H9 (cell line): ENCODE measurements around the gene TUBGCP6. TPM values are rescaled to one million over a fixed set of nuclear protein-coding genes. Genes with fewer than 3 reads are reported as not detected.

ENCODE experiments used
- DNase-seq: peaks from one replicate; pipeline ENCODE4 v3.0.0-alpha.2; 2017
- H2AFZ ChIP-seq: one replicate; pipeline ENCODE4 v1.6.1; 2013; ENCODE audit warnings: mild to moderate bottlenecking, low read length, control low read depth, moderate library complexity
- H2AK5ac ChIP-seq: 2 replicates; pipeline ENCODE4 v1.6.1; 2013; ENCODE audit warnings: low read length, control low read depth, mixed read lengths; ENCODE audit not compliant: insufficient read length
- H2BK120ac ChIP-seq: one replicate; pipeline ENCODE4 v1.6.1; 2013; ENCODE audit warnings: low read depth, mild to moderate bottlenecking, low read length, control low read depth, inconsistent platforms; ENCODE audit not compliant: poor library complexity, severe bottlenecking
- H2BK12ac ChIP-seq: 2 replicates; pipeline ENCODE4 v1.6.1; 2013; ENCODE audit warnings: low read length, control low read depth, mixed read lengths, low read depth; ENCODE audit not compliant: insufficient read length
- H2BK15ac ChIP-seq: 2 replicates; pipeline ENCODE4 v1.6.1; 2013; ENCODE audit warnings: low read depth, low read length, control low read depth
- H2BK20ac ChIP-seq: one replicate; pipeline ENCODE4 v1.6.1; 2013; ENCODE audit warnings: low read depth, mild to moderate bottlenecking, low read length, control low read depth, inconsistent platforms; ENCODE audit not compliant: poor library complexity, severe bottlenecking
- H2BK5ac ChIP-seq: 2 replicates; pipeline ENCODE4 v1.6.1; 2013; ENCODE audit warnings: low read length, control low read depth, mixed read lengths; ENCODE audit not compliant: insufficient read length
- H3K14ac ChIP-seq: 2 replicates; pipeline ENCODE4 v1.6.1; 2013; ENCODE audit warnings: low read length, control low read depth; ENCODE audit not compliant: insufficient read depth
- H3K18ac ChIP-seq: 2 replicates; pipeline ENCODE4 v1.6.1; 2013; ENCODE audit warnings: low read depth, mild to moderate bottlenecking, mixed read lengths, low read length, control low read depth; ENCODE audit not compliant: insufficient read length
- H3K23ac ChIP-seq: 2 replicates; pipeline ENCODE4 v1.6.1; 2013; ENCODE audit warnings: low read length, control low read depth, mixed read lengths, low read depth; ENCODE audit not compliant: insufficient read length
- H3K23me2 ChIP-seq: 2 replicates; pipeline ENCODE4 v1.6.1; 2013; ENCODE audit warnings: low read depth, mild to moderate bottlenecking, mixed read lengths, low read length, control low read depth; ENCODE audit not compliant: insufficient read length, poor library complexity, severe bottlenecking
- H3K27ac ChIP-seq: 2 replicates; pipeline ENCODE4 v1.5.1; 2013; ENCODE audit warnings: low read length, control low read depth, mixed read lengths, low read depth; ENCODE audit not compliant: insufficient read length
- H3K27me3 ChIP-seq: 2 replicates; pipeline ENCODE4 v1.6.1; 2013; ENCODE audit warnings: low read length, control low read depth, inconsistent platforms; ENCODE audit not compliant: insufficient read depth
- H3K4ac ChIP-seq: 2 replicates; pipeline ENCODE4 v1.6.1; 2013; ENCODE audit warnings: low read depth, mild to moderate bottlenecking, control low read depth, inconsistent platforms, low read length, moderate library complexity
- H3K4me1 ChIP-seq: 2 replicates; pipeline ENCODE4 v1.6.1; 2013; ENCODE audit warnings: low read length, control low read depth, inconsistent platforms; ENCODE audit not compliant: insufficient read depth
- H3K4me2 ChIP-seq: 2 replicates; pipeline ENCODE4 v1.6.1; 2013; ENCODE audit warnings: low read length, control low read depth, mixed read lengths; ENCODE audit not compliant: insufficient read length, insufficient read depth
- H3K56ac ChIP-seq: 2 replicates; pipeline ENCODE4 v1.6.1; 2013; ENCODE audit warnings: low read depth, mild to moderate bottlenecking, mixed read lengths, low read length, control low read depth; ENCODE audit not compliant: insufficient read length
- H3K79me1 ChIP-seq: 2 replicates; pipeline ENCODE4 v1.6.1; 2013; ENCODE audit warnings: low read depth, mild to moderate bottlenecking, moderate library complexity, low read length, control low read depth, inconsistent platforms; ENCODE audit not compliant: insufficient read depth, poor library complexity, severe bottlenecking
- H3K79me2 ChIP-seq: 2 replicates; pipeline ENCODE4 v1.6.1; 2013; ENCODE audit warnings: low read length, control low read depth, inconsistent platforms; ENCODE audit not compliant: insufficient read depth
- H3K9ac ChIP-seq: 2 replicates; pipeline ENCODE4 v1.6.1; 2013; ENCODE audit warnings: low read length, control low read depth, mixed read lengths; ENCODE audit not compliant: insufficient read length; ENCODE audit errors: extremely low read depth
- H3K9me3 ChIP-seq: one replicate; pipeline ENCODE4 v1.6.1; 2013; ENCODE audit warnings: low read depth, low read length, inconsistent platforms; ENCODE audit not compliant: control insufficient read depth
- H3T11ph ChIP-seq: one replicate; pipeline ENCODE4 v1.6.1; 2013; ENCODE audit warnings: mild to moderate bottlenecking, low read length, control low read depth, inconsistent platforms
- H4K20me1 ChIP-seq: one replicate; pipeline ENCODE4 v1.6.1; 2013; ENCODE audit not compliant: control insufficient read depth, insufficient read length, insufficient read depth
- H4K5ac ChIP-seq: 2 replicates; pipeline ENCODE4 v1.6.1; 2013; ENCODE audit warnings: low read depth, mild to moderate bottlenecking, mixed read lengths, low read length, control low read depth; ENCODE audit not compliant: insufficient read length
- H4K8ac ChIP-seq: replicated peaks from 2 replicates; pipeline ENCODE4 v1.6.1; 2013; ENCODE audit warnings: low read length, control low read depth, mixed read lengths, low read depth; ENCODE audit not compliant: insufficient read length
- H4K91ac ChIP-seq: 2 replicates; pipeline ENCODE4 v1.6.1; 2013; ENCODE audit warnings: low read depth, mild to moderate bottlenecking, moderate library complexity, mixed read lengths, low read length, control low read depth; ENCODE audit not compliant: insufficient read length
- H3K27ac Mint-ChIP-seq, 3 experiments: 2 replicates in 2 of 3; 3 replicates in 1 of 3; pipeline ENCODE4 v1.8.0; 2020 to 2021; ENCODE audit warnings: mixed read lengths in 3 of 3, mild to moderate bottlenecking in 1 of 3, moderate library complexity in 1 of 3
- H3K27me3 Mint-ChIP-seq: 2 replicates; pipeline ENCODE4 v1.8.0; 2021; ENCODE audit warnings: low read depth, mild to moderate bottlenecking, moderate library complexity, mixed read lengths
- H3K36me3 Mint-ChIP-seq, 3 experiments: 2 replicates in 2 of 3; 3 replicates in 1 of 3; pipeline ENCODE4 v1.8.0; 2020 to 2021; ENCODE audit warnings: low read depth in 3 of 3, mixed read lengths in 3 of 3; ENCODE audit not compliant: insufficient read depth in 1 of 3
- H3K4me1 Mint-ChIP-seq, 2 experiments: 2 replicates each; pipeline ENCODE4 v1.8.0; 2020; ENCODE audit warnings: mixed read lengths in 2 of 2
- H3K4me3 Mint-ChIP-seq, 2 experiments: 2 replicates in 1 of 2; 3 replicates in 1 of 2; pipeline ENCODE4 v1.8.0; 2020 to 2021; ENCODE audit warnings: mild to moderate bottlenecking in 2 of 2, mixed read lengths in 2 of 2, moderate library complexity in 1 of 2
- H3K9me3 Mint-ChIP-seq, 2 experiments: 2 replicates in 1 of 2; 3 replicates in 1 of 2; pipeline ENCODE4 v1.8.0; 2020; ENCODE audit warnings: mild to moderate bottlenecking in 2 of 2, mixed read lengths in 2 of 2, moderate library complexity in 1 of 2
- WGBS: extraction: QIAGEN DNeasy Blood & Tissue Kit; methylation state at CpG from one replicate; pipeline ENCODE4 v1.1.7; 2013; ENCODE audit warnings: missing lambda C conversion rate, low lambda C conversion rate, mixed read lengths; ENCODE audit not compliant: insufficient read length; ENCODE audit errors: extremely low coverage; 5-methylcytosine and 5-hydroxymethylcytosine counted together
- total RNA-seq: library from RNA; stranded (reverse); gene quantifications from 2 replicates; pipeline ENCODE4 v1.2.1, GENCODE V29; 2021
- TF ChIP-seq, protein P1 (sequence below): fragments of 200-600 bp; sonication (generic); conservative IDR thresholded peaks from 3 replicates; pipeline ENCODE4 v1.8.0; 2021; ENCODE audit warnings: antibody characterized with exemption, mild to moderate bottlenecking

Gene TUBGCP6
- total RNA-seq, 1 experiment from 2014 or later = 29.0 TPM

DNA sequence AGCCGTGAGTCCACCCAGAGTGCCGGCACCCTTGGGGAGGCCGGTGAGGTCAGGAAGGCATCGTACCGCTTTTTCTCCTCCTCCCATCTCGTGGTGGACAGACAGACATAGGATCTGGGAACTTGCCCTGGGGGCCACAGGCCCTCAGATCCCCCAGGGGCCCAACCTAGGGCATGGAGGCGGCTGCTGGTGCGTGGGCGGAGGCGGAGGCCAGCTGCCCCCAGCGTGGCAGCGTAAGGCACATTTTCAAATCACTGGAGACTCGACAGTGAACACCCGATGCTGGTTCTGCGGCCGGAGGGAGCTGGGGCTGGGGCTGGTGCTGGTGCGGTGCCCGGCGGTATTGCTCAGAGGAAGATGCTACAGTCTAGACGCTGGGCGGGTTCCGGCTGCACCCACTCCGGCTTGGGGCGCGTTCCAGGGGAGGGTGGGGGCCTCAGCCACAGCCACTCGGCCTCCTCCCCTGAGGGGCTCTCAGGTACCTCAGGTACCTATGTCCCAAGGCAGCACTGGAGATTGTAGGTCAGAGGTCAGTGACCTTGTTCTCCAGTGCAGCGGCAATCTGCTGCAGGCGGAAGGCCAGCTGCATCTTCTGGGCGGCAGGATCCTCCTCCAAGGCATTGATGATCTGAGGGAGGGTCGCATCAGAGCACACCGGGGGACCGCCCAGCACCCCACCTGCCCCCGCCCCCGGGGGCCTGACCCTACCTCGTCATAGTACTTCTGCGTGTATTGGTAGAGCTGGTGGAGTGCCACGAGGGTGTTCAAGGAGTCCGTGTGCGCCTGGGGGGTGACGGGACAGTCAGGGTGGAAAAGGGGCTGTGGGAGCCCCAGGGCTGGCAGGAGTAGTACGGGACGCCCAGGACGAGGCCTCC lies 30.6 kb upstream of the TUBGCP6 start:
- Histone ChIP-seq H3K23me2 (peaks cover 5% of the 10 kb centered on the region), H4K91ac (no peak overlapping the region), H3K27me3 (no peaks in the 10 kb centered on the region; the same call in 1 of the 2 replicates), H3K56ac (no peak overlapping the region), H3K18ac (no peak overlapping the region), H3K79me1 (no peaks in the 10 kb centered on the region), H3K4me2 (no peak overlapping the region), H2AK5ac (no peak overlapping the region), H3K14ac (no peak overlapping the region), H3K4me1 (no peaks in the 10 kb centered on the region), H3K27ac (no peak overlapping the region), H2AFZ (no peak overlapping the region), H3K23ac (no peak overlapping the region), H2BK120ac (no peak overlapping the region), H4K20me1 (no peaks in the 10 kb centered on the region), H3K4ac (no peak overlapping the region), H4K5ac (no peak overlapping the region), H3K79me2 (no peaks in the 10 kb centered on the region), H2BK15ac (no peak overlapping the region), H4K8ac (no peak overlapping the region), H2BK20ac (no peak overlapping the region), H3T11ph (no peak overlapping the region), H3K9me3 (no peaks in the 10 kb centered on the region), H2BK5ac (no peak overlapping the region), H3K9ac (no peak overlapping the region), H2BK12ac (no peak overlapping the region)
- no peak overlapping the region for H3K27ac Mint-ChIP-seq
- peaks cover 17% of the 10 kb centered on the region for H3K27me3 Mint-ChIP-seq
- WGBS = no CpG with 5 or more reads among the region's 43 CpGs
- H3K4me3 Mint-ChIP-seq = no peak overlapping the region
- no peak for DNase-seq
- H3K9me3 Mint-ChIP-seq = peaks cover 8 to 13% of the 10 kb centered on the region in 2 experiments
- H3K4me1 Mint-ChIP-seq = peaks cover 2 to 8% of the 10 kb centered on the region in 2 experiments; a peak in 1 of 4 replicates
- peaks cover 33 to 54% (median 50%) of the 10 kb centered on the region in 3 experiments for H3K36me3 Mint-ChIP-seq
- TF ChIP-seq, protein P1, sequence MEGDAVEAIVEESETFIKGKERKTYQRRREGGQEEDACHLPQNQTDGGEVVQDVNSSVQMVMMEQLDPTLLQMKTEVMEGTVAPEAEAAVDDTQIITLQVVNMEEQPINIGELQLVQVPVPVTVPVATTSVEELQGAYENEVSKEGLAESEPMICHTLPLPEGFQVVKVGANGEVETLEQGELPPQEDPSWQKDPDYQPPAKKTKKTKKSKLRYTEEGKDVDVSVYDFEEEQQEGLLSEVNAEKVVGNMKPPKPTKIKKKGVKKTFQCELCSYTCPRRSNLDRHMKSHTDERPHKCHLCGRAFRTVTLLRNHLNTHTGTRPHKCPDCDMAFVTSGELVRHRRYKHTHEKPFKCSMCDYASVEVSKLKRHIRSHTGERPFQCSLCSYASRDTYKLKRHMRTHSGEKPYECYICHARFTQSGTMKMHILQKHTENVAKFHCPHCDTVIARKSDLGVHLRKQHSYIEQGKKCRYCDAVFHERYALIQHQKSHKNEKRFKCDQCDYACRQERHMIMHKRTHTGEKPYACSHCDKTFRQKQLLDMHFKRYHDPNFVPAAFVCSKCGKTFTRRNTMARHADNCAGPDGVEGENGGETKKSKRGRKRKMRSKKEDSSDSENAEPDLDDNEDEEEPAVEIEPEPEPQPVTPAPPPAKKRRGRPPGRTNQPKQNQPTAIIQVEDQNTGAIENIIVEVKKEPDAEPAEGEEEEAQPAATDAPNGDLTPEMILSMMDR = no peak
